Astrocyte of the spinal cord (primary cell): Measurements from ENCODE around the gene UTP4.

Experiments
- DNase-seq: peaks from one replicate; pipeline ENCODE4 v3.0.0; 2011; ENCODE audit warnings: low read depth, low spot score
- H3K4me3 ChIP-seq: 2 replicates; pipeline ENCODE4 v1.5.1; 2011; ENCODE audit warnings: low read depth, mild to moderate bottlenecking, low read length, moderate library complexity
- in situ Hi-C: cut with HindIII; loops from 2 replicates; pipeline ENCODE4 v1.10.0; 2017; ENCODE audit warnings: low sequenced_read_pairs
- TF ChIP-seq, protein P1 (sequence below): IDR thresholded peaks from 2 replicates; pipeline ENCODE4 v1.5.1; 2012; ENCODE audit warnings: low read depth, mild to moderate bottlenecking, low read length, inconsistent platforms

Gene UTP4

DNA sequence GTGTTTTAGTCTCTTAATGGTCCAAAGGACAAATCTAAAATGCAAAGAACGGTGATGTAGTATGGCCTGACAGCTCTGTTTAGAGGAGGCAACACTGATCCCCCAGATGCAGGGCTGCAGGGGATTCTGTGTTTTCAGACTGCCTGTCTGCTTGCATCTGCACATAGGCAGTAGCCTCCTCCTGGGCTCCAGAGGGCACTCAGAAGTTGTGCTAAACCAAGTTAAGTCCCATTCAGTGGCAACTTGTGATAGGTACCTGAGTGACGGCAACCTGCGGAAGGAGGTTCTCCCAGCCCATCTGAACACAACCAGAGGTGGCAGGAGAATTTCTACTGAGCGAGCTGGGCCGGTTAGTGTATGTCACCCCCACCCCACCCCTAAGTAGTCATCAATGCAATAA is 17.1 kb upstream of the UTP4 start:
- TF ChIP-seq, protein P1, sequence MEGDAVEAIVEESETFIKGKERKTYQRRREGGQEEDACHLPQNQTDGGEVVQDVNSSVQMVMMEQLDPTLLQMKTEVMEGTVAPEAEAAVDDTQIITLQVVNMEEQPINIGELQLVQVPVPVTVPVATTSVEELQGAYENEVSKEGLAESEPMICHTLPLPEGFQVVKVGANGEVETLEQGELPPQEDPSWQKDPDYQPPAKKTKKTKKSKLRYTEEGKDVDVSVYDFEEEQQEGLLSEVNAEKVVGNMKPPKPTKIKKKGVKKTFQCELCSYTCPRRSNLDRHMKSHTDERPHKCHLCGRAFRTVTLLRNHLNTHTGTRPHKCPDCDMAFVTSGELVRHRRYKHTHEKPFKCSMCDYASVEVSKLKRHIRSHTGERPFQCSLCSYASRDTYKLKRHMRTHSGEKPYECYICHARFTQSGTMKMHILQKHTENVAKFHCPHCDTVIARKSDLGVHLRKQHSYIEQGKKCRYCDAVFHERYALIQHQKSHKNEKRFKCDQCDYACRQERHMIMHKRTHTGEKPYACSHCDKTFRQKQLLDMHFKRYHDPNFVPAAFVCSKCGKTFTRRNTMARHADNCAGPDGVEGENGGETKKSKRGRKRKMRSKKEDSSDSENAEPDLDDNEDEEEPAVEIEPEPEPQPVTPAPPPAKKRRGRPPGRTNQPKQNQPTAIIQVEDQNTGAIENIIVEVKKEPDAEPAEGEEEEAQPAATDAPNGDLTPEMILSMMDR: no peak
- H3K4me3 ChIP-seq: no peak overlapping the region
- in situ Hi-C loops: no loop called here
- DNase-seq: no peak

DNA sequence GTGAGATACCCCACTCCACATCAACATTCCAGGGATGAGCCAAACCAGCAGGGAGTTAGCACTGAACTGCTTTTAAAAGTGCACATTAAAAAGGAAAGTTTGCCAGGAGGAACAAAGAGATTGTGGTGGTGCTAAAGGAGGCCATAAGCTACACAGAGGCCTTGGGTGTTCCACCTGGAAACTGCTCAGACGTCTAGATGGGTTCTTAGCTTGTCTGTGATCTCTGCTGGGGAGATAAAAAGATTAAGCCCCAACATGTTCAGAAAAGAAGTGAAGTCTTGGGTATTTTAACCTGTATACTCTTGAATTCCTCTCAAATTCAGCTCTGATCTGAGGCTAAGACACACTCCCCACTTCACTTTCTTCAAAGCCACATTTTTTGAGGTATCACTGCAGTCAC is 16.6 kb upstream of the UTP4 start:
- DNase-seq: no peak
- in situ Hi-C loops: no loop called here
- H3K4me3 ChIP-seq: no peak overlapping the region
- TF ChIP-seq, protein P1: no peak

DNA sequence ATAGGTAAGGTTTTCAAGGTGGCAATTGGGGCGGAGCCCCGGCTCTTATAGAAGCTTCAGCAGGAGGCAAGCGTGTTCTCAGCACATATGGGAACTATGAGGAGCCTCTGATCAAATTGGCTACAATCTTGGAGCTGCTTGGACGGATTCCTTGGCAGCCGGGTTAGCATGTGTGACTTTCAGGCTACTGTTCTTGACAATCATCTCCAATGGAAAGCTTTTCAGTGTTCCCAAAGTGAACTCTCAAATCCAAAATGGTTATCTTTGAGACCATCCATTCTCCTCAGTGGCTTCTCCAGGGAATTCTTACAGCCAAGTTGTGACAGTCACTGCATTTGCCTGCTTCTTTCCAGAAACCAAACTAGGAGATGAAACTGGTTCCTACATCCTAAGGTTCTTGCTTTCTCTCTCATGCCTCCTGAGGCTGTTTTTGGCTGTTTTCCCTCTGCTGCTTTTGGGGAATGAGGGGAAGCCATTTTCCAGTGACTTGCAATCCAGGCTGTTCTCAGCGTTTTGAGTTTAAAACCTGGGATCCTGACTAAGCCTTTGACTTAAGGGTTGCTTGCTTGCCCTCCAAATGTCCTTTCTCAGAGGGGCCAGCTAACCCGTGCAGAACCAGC is 16.1 kb upstream of the UTP4 start:
- no peak overlapping the region for H3K4me3 ChIP-seq
- no peak for DNase-seq
- in situ Hi-C loops: no loop called here
- TF ChIP-seq, protein P1: no peak

DNA sequence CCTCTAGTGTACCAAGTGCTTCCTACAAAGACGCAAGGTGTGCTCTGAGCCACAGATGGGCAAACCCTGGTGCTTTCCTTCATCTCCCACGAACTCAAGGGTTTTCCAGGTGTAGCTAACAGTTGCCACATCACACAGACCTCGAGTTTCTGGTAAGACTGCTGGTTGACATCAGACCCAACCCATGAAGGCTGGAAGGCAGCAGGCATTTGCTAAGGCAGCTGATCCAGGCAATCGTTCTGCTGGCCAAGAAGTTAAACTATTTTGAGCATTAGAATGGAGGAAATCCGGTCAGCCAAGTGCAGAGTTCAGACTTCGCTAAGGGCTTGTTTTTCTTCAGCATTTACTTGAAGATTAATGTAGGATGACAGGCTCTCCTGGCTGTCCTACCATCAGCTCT is 15.5 kb upstream of the UTP4 start:
- in situ Hi-C loops: no loop called here
- no peak for DNase-seq
- H3K4me3 ChIP-seq: no peak overlapping the region
- TF ChIP-seq, protein P1: no peak

DNA sequence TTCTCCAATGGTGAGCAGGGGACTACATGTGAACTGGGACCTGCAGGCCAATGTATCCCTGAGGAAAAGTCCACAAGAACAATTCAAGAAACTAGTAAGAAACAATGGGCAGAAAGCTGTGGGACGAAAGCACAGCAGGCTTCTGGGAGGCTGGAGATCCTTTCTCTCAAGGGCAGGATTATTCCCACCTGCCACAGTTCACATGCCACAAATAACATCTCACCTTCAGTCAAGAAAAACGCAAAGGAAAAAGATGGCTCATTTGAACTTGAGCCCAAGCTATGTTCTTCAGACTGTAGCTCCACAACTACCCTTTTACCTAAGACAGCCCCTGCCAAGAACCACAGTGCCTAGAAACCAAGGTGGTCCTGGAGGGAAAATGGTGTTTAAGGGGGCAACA is 14.0 kb upstream of the UTP4 start:
- TF ChIP-seq, protein P1: no peak
- in situ Hi-C loops: no loop called here
- DNase-seq: no peak
- no peak overlapping the region for H3K4me3 ChIP-seq

DNA sequence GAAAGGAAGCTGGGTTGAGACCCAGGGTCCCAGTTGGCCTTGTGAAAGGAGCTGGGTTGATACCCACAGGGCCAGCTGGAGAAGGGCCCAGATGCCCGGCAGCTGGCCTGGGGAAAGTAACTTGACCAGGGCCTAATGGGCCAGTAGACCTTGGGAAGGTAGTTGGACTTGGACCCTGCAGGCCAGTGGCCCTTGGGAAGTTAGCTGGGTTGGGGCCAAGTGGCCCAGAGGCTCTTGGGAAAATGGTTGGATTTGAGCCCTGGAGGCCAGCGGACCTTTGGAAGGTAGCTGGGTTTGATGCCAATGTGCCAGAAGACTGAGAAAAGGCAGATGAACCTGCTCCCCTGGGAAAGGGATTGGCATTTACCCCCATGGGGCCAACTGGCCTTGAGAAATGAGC is 13.5 kb upstream of the UTP4 start:
- no peak for DNase-seq
- in situ Hi-C loops: no loop called here
- TF ChIP-seq, protein P1: no peak
- no peak overlapping the region for H3K4me3 ChIP-seq

DNA sequence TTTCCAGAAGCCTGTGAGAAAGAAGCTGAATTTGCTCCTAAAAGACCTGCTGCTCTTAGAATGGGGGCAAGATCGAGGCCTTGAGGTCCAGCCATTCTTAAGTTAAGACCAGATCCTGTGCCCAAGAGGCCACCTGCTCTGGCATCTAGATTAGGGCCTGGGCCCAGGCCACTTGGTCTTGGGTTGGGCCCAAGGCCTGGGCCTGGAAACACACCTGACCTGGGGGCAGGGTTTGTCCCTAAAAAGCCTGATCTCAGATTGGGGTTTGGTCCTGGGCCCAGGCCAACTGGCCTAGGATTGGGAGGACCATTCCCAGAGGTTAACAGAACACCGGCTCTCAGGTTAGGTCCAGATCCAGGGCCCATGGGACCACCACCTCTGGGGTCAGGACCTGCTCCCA is 12.9 kb upstream of the UTP4 start:
- in situ Hi-C loops: no loop called here
- no peak for DNase-seq
- H3K4me3 ChIP-seq: no peak overlapping the region
- TF ChIP-seq, protein P1: no peak
